Activated B cell treated with CpG ODN at 0.5 μM for 24 hours (primary cell): Measurements from ENCODE around the gene ING3. TPM values are rescaled to one million over a fixed set of nuclear protein-coding genes. Genes with fewer than 3 reads are reported as not detected.

ENCODE experiments used
- ATAC-seq: fragments of 200-7000 bp; cut with Tn5 transposase; one replicate; pipeline ENCODE4 v1.10.0; 2021; ENCODE audit warnings: low read depth, mild to moderate bottlenecking, moderate library complexity
- CTCF ChIA-PET: fragments of 350-600 bp; sonication (Branson Sonifier 250); formaldehyde crosslinking; loops from one replicate; lab custom pipeline; 2021; ENCODE audit warnings: antibody characterized with exemption; lab: Charles Lee
- POLR2A ChIA-PET: fragments of 350-600 bp; sonication (Branson Sonifier 250); formaldehyde crosslinking; loops from one replicate; lab custom pipeline; 2021; ENCODE audit warnings: antibody characterized with exemption; lab: Charles Lee
- DNase-seq: peaks from one replicate; pipeline ENCODE4 v3.0.0; 2022
- H3K27ac Mint-ChIP-seq: one replicate; pipeline ENCODE4 v1.8.0; 2020; ENCODE audit warnings: mixed read lengths
- H3K27me3 Mint-ChIP-seq: one replicate; pipeline ENCODE4 v1.8.0; 2021; ENCODE audit warnings: mixed read lengths
- H3K36me3 Mint-ChIP-seq: one replicate; pipeline ENCODE4 v1.8.0; 2021; ENCODE audit warnings: low read depth, mixed read lengths
- H3K4me1 Mint-ChIP-seq: one replicate; pipeline ENCODE4 v1.8.0; 2021; ENCODE audit warnings: mixed read lengths
- H3K4me3 Mint-ChIP-seq: one replicate; pipeline ENCODE4 v1.8.0; 2020; ENCODE audit warnings: mild to moderate bottlenecking, mixed read lengths
- H3K9me3 Mint-ChIP-seq: one replicate; pipeline ENCODE4 v1.8.0; 2020; ENCODE audit warnings: mixed read lengths
- CTCF ChIP-seq: fragments of 200-600 bp; IDR thresholded peaks from one replicate; pipeline ENCODE4 v1.8.0; 2022; ENCODE audit warnings: antibody characterized with exemption, mild to moderate bottlenecking
- intact Hi-C: fragments of 100-400 bp; cut with micrococcal nuclease; formaldehyde crosslinking; loops from one replicate; pipeline ENCODE4 v1.15.1; 2024
- total RNA-seq: library from RNA; stranded (reverse); gene quantifications from 2 replicates; pipeline ENCODE4 v1.2.3, GENCODE V29; 2022

ING3 gene
- total RNA-seq: 32.7 and 36.1 TPM in 2 replicates

DNA sequence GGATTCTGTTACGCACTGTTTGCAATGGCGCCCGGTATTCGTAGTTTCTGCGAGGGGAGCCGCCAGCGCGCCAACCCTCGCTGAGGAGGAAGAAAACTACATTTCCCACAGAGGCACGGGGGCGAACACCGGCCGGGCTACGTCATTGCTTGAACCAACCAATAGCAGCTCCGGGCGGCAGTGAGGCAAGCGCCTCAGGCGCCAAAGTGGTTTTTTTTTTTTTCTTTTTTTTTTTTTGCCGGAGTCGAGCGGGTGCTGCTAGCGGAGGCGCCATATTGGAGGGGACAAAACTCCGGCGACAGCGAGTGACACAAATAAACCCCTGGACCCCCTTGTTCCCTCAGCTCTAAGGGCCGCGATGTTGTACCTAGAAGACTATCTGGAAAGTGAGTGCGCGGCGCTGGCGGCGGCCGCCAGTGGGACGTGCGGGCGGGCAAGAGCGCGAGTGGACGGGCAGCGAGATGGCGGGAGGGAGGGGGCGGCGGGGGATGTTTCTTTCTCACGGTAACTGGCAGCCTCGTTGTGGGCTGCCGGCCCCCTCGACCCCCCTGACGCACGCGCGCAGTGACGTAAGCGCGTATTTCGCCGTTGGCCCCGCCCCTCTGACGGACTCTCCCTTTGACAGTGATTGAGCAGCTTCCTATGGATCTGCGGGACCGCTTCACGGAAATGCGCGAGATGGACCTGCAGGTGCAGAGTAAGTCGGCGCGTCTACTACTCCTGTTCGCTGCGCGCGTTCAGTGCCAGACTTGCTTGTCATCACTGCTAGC lies at the start of gene ING3:
Gene ING3 (plus strand): TSS at position 239 of the 770 bp plus-strand sequence. CDS start 120 bp downstream, at position 359.
- TF ChIP-seq CTCF: no peak
- ChIA-PET POLR2A (interaction anchor here (0.5 to 1.9 kb wide), 42 partner anchors 8 to 1738 kb away, joined by 3 to 24 read pairs (median 4); partner anchors contain the start of genes CPED1, FAM3C and TSPAN12), CTCF (interaction anchor here (1.6 kb wide), 1 partner anchor 37 kb away, joined by 3 read pairs; no protein-coding TSS in a partner anchor)
- DNase-seq (peak; percentile 99), ATAC-seq (peak; percentile 89)
- intact Hi-C loops: loop anchor here (1.0 to 2.0 kb wide), 5 partner anchors 38 to 1194 kb away; partner anchors contain the start of genes AASS, CPED1 and FAM3C
- peaks cover 3% of the 10 kb centered on the region for H3K27me3 Mint-ChIP-seq
- H3K27ac Mint-ChIP-seq: peak within 1 kb of the TSS; percentile 99
- H3K4me3 Mint-ChIP-seq: peak within 1 kb of the TSS; percentile 95
- peaks cover 39% of the 10 kb centered on the region for H3K36me3 Mint-ChIP-seq
- H3K4me1 Mint-ChIP-seq: peaks cover 26% of the 10 kb centered on the region
- no peaks in the 10 kb centered on the region for H3K9me3 Mint-ChIP-seq

DNA sequence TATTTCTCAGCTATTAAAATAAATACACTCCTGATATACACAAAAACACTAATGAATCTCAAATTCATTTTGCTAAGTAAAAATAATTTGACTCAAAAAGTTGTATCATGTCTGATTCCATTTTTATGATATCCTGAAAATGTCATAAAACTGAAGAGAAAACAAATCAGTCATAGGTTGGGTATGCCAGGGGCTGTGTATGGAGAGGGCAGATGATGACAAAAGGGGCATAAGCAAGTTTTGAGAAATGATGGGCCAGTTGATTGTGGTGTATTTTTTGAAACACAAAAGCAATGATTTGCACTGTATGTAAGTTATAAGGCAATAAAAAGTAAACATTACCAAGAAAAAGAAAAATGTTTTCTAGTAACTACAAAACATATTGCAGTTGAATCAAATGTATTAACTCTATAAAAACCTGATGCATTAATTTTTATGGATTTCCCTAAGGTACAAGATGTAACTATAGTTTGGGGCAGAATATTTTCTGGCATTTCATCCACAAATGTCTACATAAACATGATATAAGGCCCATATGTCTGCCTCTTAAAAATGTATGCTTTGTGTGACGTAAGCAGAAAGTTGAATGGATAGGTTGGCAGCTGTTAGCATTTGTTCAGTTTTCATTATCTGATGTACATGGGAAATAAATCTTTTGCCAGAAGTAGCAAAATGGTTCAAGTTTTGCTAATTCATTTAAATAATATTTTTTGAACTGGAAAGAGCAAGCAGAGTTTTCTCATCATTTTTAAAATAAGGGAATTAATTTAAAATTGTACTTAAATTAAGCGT lies 35.1 kb upstream of the ING3 start:
- ATAC-seq: no peak
- H3K9me3 Mint-ChIP-seq: no peaks in the 10 kb centered on the region
- no peak for TF ChIP-seq CTCF
- H3K4me1 Mint-ChIP-seq: no peaks in the 10 kb centered on the region
- no peaks in the 10 kb centered on the region for H3K36me3 Mint-ChIP-seq
- intact Hi-C loops: no loop called here
- POLR2A ChIA-PET: no interaction called here
- H3K4me3 Mint-ChIP-seq: no peak overlapping the region
- no peak for DNase-seq
- CTCF ChIA-PET: no interaction called here
- H3K27me3 Mint-ChIP-seq: peaks cover 3% of the 10 kb centered on the region
- no peak overlapping the region for H3K27ac Mint-ChIP-seq

DNA sequence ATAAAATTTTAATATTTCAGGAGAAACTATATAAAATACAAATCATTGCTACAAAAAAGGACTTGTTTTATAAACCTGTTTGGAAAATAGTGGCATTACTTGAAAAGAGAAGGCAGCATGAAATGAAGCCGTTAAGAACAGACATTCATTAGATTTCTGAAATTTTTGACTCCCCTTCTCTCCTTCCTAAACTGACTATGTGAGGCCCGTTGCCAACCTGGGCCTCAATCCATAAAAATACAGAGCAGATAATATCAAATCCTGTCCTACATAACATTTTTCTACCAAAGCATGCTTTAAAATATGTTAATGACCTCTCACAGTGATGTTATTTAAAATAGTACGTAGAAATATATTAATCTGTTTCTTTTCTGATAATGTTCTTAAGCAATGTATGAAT lies 34.5 kb upstream of the ING3 start:
- TF ChIP-seq CTCF: no peak
- H3K27ac Mint-ChIP-seq: no peak overlapping the region
- H3K9me3 Mint-ChIP-seq: no peaks in the 10 kb centered on the region
- ATAC-seq: no peak
- peaks cover 3% of the 10 kb centered on the region for H3K27me3 Mint-ChIP-seq
- intact Hi-C loops: no loop called here
- H3K4me1 Mint-ChIP-seq: no peaks in the 10 kb centered on the region
- H3K36me3 Mint-ChIP-seq: no peaks in the 10 kb centered on the region
- ChIA-PET CTCF (no interaction called here), POLR2A (no interaction called here)
- H3K4me3 Mint-ChIP-seq: no peak overlapping the region
- DNase-seq: no peak

GRCh38 chr7:120916538-120916937 lies 34.0 kb upstream of the ING3 start:
- ATAC-seq (no peak), DNase-seq (no peak)
- POLR2A ChIA-PET: no interaction called here
- Mint-ChIP-seq H3K27ac (no peak overlapping the region), H3K4me3 (no peak overlapping the region), H3K4me1 (no peaks in the 10 kb centered on the region), H3K9me3 (no peaks in the 10 kb centered on the region), H3K27me3 (peaks cover 3% of the 10 kb centered on the region), H3K36me3 (no peaks in the 10 kb centered on the region)
- CTCF ChIA-PET: no interaction called here
- intact Hi-C loops: no loop called here
- TF ChIP-seq CTCF: no peak

- intact Hi-C loops: no loop called here
- ChIA-PET CTCF (interaction anchor here (1.3 kb wide), 1 partner anchor 128 kb away, joined by 3 read pairs; no protein-coding TSS in a partner anchor), POLR2A (no interaction called here)
- Mint-ChIP-seq H3K36me3 (no peaks in the 10 kb centered on the region), H3K4me1 (no peaks in the 10 kb centered on the region), H3K9me3 (no peaks in the 10 kb centered on the region), H3K4me3 (no peak overlapping the region), H3K27ac (no peak overlapping the region), H3K27me3 (peaks cover 7% of the 10 kb centered on the region)
- no peak for DNase-seq
- no peak for TF ChIP-seq CTCF
- ATAC-seq: no peak
Measured at GRCh38 chr7:120919466-120919865, 31.1 kb upstream of the ING3 start.
